Ascending aorta (tissue), 2 donors: Measurements from ENCODE around the gene SIN3B. TPM values are rescaled to one million over a fixed set of nuclear protein-coding genes. Genes with fewer than 3 reads are reported as not detected.

ENCODE experiments used
- DNase-seq, 2 donors: peaks; one replicate each; pipeline ENCODE4 v3.0.0-alpha.2; 2019; ENCODE audit warnings: low spot score in 2 of 2
- H3K27ac ChIP-seq, 2 donors: fragments of 200-600 bp; sonication (generic); one replicate each; pipeline ENCODE4 v1.5.1; 2016 to 2017; ENCODE audit warnings: mild to moderate bottlenecking in 1 of 2
- H3K27me3 ChIP-seq: fragments of 200-600 bp; sonication (generic); one replicate; pipeline ENCODE4 v1.5.1; 2017
- H3K36me3 ChIP-seq, 2 donors: fragments of 200-600 bp; sonication (generic); one replicate each; pipeline ENCODE4 v1.5.1; 2016
- H3K4me1 ChIP-seq, 2 donors: fragments of 200-600 bp; sonication (generic); one replicate each; pipeline ENCODE4 v1.5.1; 2016 to 2017; ENCODE audit warnings: mild to moderate bottlenecking in 1 of 2
- H3K4me3 ChIP-seq, 2 donors: fragments of 200-600 bp; sonication (generic); one replicate each; pipeline ENCODE4 v1.5.1; 2016 to 2017; ENCODE audit warnings: mild to moderate bottlenecking in 1 of 2
- H3K9me3 ChIP-seq, 2 donors: fragments of 200-600 bp; sonication (generic); one replicate each; pipeline ENCODE4 v1.5.1; 2016
- intact Hi-C: fragments of 100-400 bp; cut with DNase I; formaldehyde crosslinking; loops from one replicate; pipeline ENCODE4 v1.15.1; 2023
- total RNA-seq: library from RNA; depleted of rRNA; stranded (reverse); fragments of >200 nt; gene quantifications from one replicate; pipeline ENCODE4 v1.1.0, GENCODE V29; 2016
- TF ChIP-seq, protein P1 (sequence below), 3 experiments: fragments of 200-600 bp in 2 of 3; fragments of 450-650 bp in 1 of 3; sonication (generic) in 2 of 3; IDR thresholded peaks; one replicate each; pipeline ENCODE4 v1.5.1; 2016 to 2019; ENCODE audit warnings: antibody characterized with exemption in 3 of 3, mild to moderate bottlenecking in 1 of 3, moderate library complexity in 1 of 3

Gene SIN3B
- total RNA-seq, 1 donor from 2014 or later, result 72.3 TPM

DNA sequence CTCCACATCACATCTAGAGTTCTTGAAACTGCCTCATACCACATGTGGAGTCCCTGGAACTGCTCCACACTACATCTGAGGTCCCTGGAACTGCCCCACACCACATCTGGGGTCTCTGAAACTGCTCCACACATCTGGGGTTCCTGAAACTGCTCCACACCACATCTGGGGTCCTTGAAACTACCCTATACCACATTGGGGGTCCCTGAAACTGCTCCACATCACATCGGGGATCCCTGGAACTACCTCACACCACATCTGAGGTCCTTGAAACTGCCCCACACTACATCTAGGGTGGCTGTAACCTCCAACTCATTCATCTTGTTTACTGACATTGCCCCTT is 93.4 kb downstream of the SIN3B start:
- no peak overlapping the region for H3K4me3 ChIP-seq
- no peak overlapping the region for H3K27ac ChIP-seq
- TF ChIP-seq, protein P1, sequence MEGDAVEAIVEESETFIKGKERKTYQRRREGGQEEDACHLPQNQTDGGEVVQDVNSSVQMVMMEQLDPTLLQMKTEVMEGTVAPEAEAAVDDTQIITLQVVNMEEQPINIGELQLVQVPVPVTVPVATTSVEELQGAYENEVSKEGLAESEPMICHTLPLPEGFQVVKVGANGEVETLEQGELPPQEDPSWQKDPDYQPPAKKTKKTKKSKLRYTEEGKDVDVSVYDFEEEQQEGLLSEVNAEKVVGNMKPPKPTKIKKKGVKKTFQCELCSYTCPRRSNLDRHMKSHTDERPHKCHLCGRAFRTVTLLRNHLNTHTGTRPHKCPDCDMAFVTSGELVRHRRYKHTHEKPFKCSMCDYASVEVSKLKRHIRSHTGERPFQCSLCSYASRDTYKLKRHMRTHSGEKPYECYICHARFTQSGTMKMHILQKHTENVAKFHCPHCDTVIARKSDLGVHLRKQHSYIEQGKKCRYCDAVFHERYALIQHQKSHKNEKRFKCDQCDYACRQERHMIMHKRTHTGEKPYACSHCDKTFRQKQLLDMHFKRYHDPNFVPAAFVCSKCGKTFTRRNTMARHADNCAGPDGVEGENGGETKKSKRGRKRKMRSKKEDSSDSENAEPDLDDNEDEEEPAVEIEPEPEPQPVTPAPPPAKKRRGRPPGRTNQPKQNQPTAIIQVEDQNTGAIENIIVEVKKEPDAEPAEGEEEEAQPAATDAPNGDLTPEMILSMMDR (IDR thresholded peaks at IDR 0.05), result no peak
- peaks cover 0 to 10% of the 10 kb centered on the region in 2 donors for H3K9me3 ChIP-seq
- intact Hi-C loops, result no loop called here
- DNase-seq, result no peak
- H3K36me3 ChIP-seq, result no peaks in the 10 kb centered on the region
- no peaks in the 10 kb centered on the region for H3K27me3 ChIP-seq
- H3K4me1 ChIP-seq, result no peaks in the 10 kb centered on the region

DNA sequence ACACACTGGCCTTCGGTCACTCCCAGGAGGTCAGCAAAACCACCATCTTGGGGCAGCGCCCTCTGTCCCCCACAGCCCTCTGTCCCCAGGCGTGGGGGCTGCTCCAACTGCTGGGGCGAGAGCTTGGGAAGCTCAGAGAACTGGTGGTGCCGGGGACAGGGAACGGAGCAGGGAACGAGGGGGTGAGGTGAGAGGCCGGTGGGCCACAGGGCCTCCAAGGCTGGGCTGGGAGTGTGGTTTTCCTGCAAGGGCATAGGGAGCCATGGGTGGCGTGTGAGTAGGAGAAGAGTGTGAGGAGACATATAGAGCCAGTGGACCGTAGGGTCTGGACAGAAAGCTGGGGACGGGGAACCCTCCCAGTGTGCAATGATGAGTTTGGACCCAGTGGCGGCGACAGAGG is 93.8 kb downstream of the SIN3B start:
- Histone ChIP-seq H3K27ac (no peak overlapping the region), H3K9me3 (peaks cover 0 to 10% of the 10 kb centered on the region in 2 donors), H3K27me3 (no peaks in the 10 kb centered on the region), H3K4me3 (no peak overlapping the region), H3K36me3 (no peaks in the 10 kb centered on the region), H3K4me1 (no peaks in the 10 kb centered on the region)
- TF ChIP-seq, protein P1 (IDR thresholded peaks at IDR 0.05), result no peak
- intact Hi-C loops, result no loop called here
- no peak for DNase-seq

DNA sequence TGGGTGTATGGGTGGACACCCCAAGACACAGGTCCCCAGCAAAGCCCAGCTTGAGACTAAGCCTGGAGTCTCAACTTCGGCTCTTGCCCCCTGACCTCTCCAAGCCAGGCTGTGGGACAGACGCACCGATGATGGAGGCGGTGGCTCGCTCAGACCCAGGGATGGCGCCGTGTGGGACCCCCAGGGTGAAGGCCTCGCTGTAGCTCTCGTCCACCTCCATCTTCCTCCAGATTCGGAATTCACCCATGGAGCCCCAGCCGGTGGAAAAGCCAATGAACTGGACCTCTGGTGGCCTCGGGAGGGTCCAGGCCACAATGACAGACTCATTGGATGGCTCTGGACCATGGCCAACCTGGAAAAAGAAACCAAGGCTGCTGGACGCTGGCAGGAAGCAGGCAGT is 98.7 kb downstream of the SIN3B start:
- no peak for DNase-seq
- no peaks in the 10 kb centered on the region for H3K36me3 ChIP-seq
- no peaks in the 10 kb centered on the region for H3K27me3 ChIP-seq
- no peak overlapping the region for H3K27ac ChIP-seq
- H3K4me3 ChIP-seq, result no peak overlapping the region
- intact Hi-C loops, result no loop called here
- TF ChIP-seq, protein P1 (IDR thresholded peaks at IDR 0.05), result no peak
- no peaks in the 10 kb centered on the region for H3K4me1 ChIP-seq
- no peaks in the 10 kb centered on the region for H3K9me3 ChIP-seq

DNA sequence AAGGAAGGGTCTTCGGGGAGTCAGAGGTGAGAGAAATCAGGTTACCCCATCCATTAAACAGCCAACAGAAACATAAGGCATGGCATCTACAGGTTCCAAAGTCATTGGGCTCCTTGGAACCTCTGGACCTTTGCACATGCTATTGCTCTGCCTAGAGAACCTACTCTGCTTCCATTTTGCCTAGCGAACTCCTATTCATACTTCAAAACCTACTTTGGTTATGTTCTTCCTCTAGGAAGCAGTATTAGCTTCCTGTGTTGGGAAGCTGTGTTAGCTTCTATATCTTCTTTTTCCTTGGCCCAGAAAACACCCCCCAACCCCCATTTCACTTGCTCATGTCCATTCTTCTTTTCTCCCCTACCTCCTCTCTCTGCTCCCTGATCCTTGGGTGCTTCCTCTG is 99.2 kb downstream of the SIN3B start:
- no peak overlapping the region for H3K4me3 ChIP-seq
- intact Hi-C loops, result no loop called here
- H3K4me1 ChIP-seq, result no peaks in the 10 kb centered on the region
- no peak for DNase-seq
- no peaks in the 10 kb centered on the region for H3K9me3 ChIP-seq
- TF ChIP-seq, protein P1 (IDR thresholded peaks at IDR 0.05), result no peak
- H3K36me3 ChIP-seq, result no peaks in the 10 kb centered on the region
- no peaks in the 10 kb centered on the region for H3K27me3 ChIP-seq
- no peak overlapping the region for H3K27ac ChIP-seq

DNA sequence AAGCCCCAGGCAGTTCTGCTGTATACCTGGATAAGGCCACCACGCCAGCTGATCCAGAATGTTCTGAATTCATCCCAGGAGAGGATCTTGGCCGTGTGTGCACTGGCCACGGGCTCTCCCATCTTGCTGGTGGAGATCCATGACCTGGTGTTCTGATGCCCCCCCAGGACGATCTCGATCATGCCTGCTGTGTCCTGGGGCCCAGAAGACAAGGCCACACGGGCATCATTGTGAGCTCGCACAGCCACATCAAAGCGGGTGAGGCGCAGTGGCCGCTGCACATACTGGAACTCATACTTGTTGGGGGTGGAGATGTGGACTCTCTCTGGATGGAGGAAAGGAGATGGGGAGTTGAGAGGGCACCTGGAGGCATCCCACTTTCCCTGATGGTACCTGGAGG is 99.7 kb downstream of the SIN3B start:
- intact Hi-C loops, result no loop called here
- no peak for DNase-seq
- TF ChIP-seq, protein P1 (IDR thresholded peaks at IDR 0.05), result no peak
- no peaks in the 10 kb centered on the region for H3K4me1 ChIP-seq
- no peak overlapping the region for H3K4me3 ChIP-seq
- no peaks in the 10 kb centered on the region for H3K27me3 ChIP-seq
- H3K27ac ChIP-seq, result no peak overlapping the region
- no peaks in the 10 kb centered on the region for H3K9me3 ChIP-seq
- no peaks in the 10 kb centered on the region for H3K36me3 ChIP-seq

Other genes starting within 250 kb of the SIN3B start
- 3.5 TPM for gene MED26, start 201.2 kb upstream of the SIN3B start, total RNA-seq
- gene SMIM7, start 169.3 kb upstream of the SIN3B start, total RNA-seq, result 16.7 TPM
- gene TMEM38A, start 168.3 kb upstream of the SIN3B start, total RNA-seq, result 0.75 TPM
- not detected for gene NWD1, start 109.6 kb upstream of the SIN3B start, total RNA-seq
- 7.6 TPM for gene F2RL3, start 59.6 kb downstream of the SIN3B start, total RNA-seq
- 82.5 TPM for gene CPAMD8, start 197.4 kb downstream of the SIN3B start, total RNA-seq
- gene HAUS8, start 246.1 kb downstream of the SIN3B start, total RNA-seq, result 4.3 TPM
- 182 TPM for gene MYO9B, start 246.4 kb downstream of the SIN3B start, total RNA-seq